BJ (cell line): ENCODE results near the gene S100A16. TPM values are rescaled to one million over a fixed set of nuclear protein-coding genes. Genes with fewer than 3 reads are reported as not detected.
A peak's percentile ranks its signal among the peaks of the same experiment; 100 is the strongest.

Source experiments
- CTCF ChIA-PET: fragments of 350-600 bp; formaldehyde crosslinking; extraction: SDS; loops from one replicate; lab custom pipeline; 2021; ENCODE audit warnings: antibody characterized with exemption, inconsistent platforms; lab: Yijun Ruan, JAX
- POLR2A ChIA-PET: fragments of 300-600 bp; sonication (Branson Sonifier 250); formaldehyde crosslinking; extraction: SDS; loops from one replicate; lab custom pipeline; 2021; ENCODE audit warnings: antibody characterized with exemption; lab: Charles Lee
- DNase-seq: peaks from one replicate; pipeline ENCODE4 v3.0.0-alpha.2; 2011; ENCODE audit warnings: low read depth
- H3K27me3 ChIP-seq: 2 replicates; pipeline ENCODE4 v1.6.0; 2011; ENCODE audit warnings: low read length; ENCODE audit not compliant: control insufficient read depth, insufficient read depth
- H3K36me3 ChIP-seq: 2 replicates; pipeline ENCODE4 v1.5.1; 2011; ENCODE audit warnings: low read length; ENCODE audit not compliant: control insufficient read depth, insufficient read depth
- H3K4me3 ChIP-seq: 2 replicates; pipeline ENCODE4 v1.5.1; 2011; ENCODE audit warnings: low read depth, mild to moderate bottlenecking, control low read depth, low read length
- polyA plus RNA-seq: library from polyadenylated mRNA; depleted of rRNA; stranded (reverse); fragments of >200 nt; gene quantifications from 2 replicates; pipeline ENCODE4 v1.2.3, GENCODE V29; 2011
- TF ChIP-seq, protein P1 (sequence below): IDR thresholded peaks from 2 replicates; pipeline ENCODE4 v1.5.1; 2011; ENCODE audit warnings: low read depth, mild to moderate bottlenecking, control low read depth, inconsistent platforms, low read length, moderate library complexity; ENCODE audit not compliant: insufficient read depth

S100A16 gene
- polyA plus RNA-seq, 1 experiment, result 699 TPM

DNA sequence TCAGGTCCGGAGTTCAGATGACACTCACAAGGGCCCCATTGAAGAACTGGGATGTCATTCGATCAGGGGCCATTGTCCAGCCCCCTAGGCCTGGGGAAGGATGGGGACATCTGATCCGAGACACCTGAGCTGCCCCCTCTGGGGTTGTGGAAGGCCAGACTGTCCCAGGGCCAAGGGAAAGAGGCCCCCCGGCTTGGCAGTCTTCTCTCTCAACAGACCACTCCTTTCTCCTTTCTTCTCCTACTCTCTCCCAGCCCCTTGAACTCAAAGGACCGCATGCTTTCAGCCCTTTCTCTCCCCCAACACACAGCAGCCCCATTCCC, 16.4 kb upstream of the S100A16 start:
- no peak overlapping the region for H3K4me3 ChIP-seq
- TF ChIP-seq, protein P1, sequence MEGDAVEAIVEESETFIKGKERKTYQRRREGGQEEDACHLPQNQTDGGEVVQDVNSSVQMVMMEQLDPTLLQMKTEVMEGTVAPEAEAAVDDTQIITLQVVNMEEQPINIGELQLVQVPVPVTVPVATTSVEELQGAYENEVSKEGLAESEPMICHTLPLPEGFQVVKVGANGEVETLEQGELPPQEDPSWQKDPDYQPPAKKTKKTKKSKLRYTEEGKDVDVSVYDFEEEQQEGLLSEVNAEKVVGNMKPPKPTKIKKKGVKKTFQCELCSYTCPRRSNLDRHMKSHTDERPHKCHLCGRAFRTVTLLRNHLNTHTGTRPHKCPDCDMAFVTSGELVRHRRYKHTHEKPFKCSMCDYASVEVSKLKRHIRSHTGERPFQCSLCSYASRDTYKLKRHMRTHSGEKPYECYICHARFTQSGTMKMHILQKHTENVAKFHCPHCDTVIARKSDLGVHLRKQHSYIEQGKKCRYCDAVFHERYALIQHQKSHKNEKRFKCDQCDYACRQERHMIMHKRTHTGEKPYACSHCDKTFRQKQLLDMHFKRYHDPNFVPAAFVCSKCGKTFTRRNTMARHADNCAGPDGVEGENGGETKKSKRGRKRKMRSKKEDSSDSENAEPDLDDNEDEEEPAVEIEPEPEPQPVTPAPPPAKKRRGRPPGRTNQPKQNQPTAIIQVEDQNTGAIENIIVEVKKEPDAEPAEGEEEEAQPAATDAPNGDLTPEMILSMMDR, result no peak
- POLR2A ChIA-PET, result no interaction called here
- CTCF ChIA-PET, result interaction anchor here (0.7 to 9.0 kb wide), 5 partner anchors 14 to 390 kb away, joined by 3 to 148 read pairs (median 18); partner anchors contain the start of genes S100A14 and S100A16
- no peak for DNase-seq
- H3K27me3 ChIP-seq, result no peaks in the 10 kb centered on the region
- peaks cover 4% of the 10 kb centered on the region; the same call in 1 of the 2 replicates for H3K36me3 ChIP-seq

DNA sequence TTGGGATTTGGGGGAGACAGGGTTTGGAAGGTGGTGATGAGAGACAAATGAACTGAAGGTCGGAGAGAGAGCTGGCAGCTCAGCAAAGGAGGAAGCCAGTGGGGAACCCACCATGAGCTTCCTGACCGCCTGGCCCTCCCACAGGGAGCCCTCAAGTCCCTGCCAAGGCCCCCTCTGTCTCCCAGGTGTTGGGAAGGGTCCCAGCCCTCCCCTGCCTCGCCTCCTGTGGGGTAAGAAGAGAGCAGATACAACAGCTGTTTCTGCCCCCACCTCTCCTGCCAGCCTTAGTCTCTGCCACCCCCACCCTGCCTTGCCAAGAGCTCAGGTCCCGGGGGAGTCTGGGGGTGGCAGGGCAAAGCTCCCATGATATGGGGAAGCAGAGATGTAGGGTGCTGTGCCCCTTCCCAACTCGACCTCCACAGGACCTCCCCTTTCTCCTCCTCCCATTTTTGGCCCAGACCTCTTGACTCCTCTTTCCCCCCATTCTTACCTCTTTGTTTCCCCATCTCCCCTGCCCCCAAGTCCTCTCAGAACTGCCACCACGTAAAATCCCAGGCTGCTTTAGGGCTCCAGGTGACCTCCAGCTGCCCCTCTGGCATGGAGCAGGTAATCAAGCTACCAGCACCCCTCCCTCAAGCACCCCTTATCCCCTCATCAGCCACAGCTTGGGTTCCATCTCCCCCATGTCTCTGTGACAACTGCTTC, 15.9 kb upstream of the S100A16 start:
- no peak for DNase-seq
- Histone ChIP-seq H3K4me3 (no peak overlapping the region), H3K36me3 (peaks cover 5% of the 10 kb centered on the region), H3K27me3 (no peaks in the 10 kb centered on the region)
- POLR2A ChIA-PET, result no interaction called here
- TF ChIP-seq, protein P1, result no peak
- CTCF ChIA-PET, result interaction anchor here (0.7 to 9.0 kb wide), 7 partner anchors 14 to 391 kb away, joined by 3 to 148 read pairs (median 14); partner anchors contain the start of genes S100A14 and S100A16

DNA sequence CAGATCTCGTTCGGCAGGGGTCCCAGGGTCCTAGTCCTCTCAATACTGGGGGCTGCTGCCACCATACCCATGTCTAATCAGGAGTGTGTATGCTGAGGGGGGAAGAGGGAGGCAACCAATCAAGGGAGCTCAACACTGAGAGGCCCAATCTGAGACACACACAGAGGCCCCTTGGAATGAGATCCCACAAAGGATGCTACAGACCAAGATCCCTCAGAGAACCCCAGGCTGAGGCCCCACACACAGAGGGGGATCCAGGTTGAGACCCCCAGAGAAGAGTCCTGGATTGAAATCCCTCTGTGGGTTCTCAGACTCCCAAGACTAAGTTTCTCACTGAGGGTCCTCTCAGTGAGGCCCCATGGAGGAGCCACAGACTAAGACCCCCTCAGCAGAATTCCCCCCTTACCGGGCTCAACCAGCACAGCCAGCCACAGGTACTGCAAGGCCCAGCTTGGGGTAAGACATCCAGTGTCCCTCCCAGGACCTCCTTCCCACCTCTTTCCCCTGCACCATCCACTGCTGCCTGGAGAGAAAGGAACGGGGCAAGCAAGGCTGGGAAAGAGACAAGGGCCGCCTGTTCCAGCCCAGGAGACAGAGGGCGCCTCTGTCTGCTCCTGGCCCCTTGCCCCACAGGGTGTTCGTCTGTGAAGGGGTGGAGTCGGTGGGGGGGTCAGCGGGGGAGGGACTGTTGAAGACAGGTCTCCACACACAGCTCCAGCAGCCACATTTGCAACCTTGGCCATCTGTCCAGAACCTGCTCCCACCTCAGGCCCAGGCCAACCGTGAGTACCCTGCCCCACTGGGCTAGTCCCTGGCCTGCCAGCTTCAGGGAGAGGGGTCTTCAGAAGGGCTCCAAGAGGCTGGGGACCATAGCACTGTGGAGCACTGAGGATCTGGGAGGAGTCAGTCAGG, 15.0 kb upstream of the S100A16 start, which contains the start of gene S100A1:
Gene S100A1 (plus strand): TSS at position 720 of the 912 bp plus-strand sequence. CDS start 2,088 bp downstream, outside the sequence.
- POLR2A ChIA-PET, result interaction anchor here (0.6 to 2.2 kb wide), 7 partner anchors 10 to 95 kb away, joined by 3 to 20 read pairs (median 3); partner anchors contain the start of genes S100A14 and S100A16
- no peak for DNase-seq
- TF ChIP-seq, protein P1, result no peak
- peaks cover 7% of the 10 kb centered on the region for H3K36me3 ChIP-seq
- CTCF ChIA-PET, result interaction anchor here (0.6 to 9.0 kb wide), 23 partner anchors 12 to 357 kb away, joined by 3 to 148 read pairs (median 4); partner anchors contain the start of genes S100A14 and S100A16
- H3K4me3 ChIP-seq, result peak within 1 kb of the TSS; percentile 57
- H3K27me3 ChIP-seq, result no peaks in the 10 kb centered on the region

DNA sequence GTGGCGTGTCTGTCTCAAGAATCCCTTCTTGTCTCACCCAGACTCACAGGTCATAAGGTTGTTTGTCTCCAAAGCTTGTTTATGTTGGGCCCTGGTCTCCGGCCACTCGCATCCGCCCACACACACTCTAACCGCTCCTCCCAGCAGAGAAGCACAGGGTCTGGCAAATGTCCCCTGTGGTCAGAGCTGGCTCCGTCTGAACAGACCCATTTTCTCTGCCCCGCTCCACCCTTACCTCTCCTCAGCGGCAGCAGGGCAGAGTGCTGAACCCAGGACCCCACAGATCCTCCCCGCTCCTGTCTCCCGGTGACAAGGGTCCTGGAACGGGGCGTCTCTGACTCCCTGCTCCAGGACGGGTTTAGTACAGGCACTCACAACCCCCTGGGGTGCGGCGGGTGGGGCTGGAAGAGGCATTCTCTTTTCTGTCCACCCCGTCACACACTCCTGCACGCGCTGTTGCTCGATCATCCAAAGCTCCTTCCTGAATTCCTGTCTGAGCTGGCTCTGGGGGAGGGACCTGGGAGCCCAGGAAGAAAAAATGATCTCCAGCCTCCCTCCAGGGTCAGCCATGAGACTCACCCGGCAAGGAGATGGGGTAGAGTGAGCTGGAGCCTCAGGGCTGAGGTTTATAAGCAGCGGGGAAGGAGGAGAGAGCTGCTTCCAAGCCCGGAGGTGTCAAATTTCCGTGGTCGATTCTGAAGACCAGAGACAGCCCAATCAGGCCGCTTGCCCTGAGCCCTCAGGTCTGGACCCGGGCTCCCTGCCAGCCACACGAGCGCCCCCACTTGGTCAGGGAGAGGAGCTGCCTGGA, 14.2 kb upstream of the S100A16 start, which contains the start of gene S100A13:
Gene S100A13 (minus strand): TSS at position 602 of the 811 bp plus-strand sequence. CDS start 1,033 bp downstream, outside the sequence.
- TF ChIP-seq, protein P1, result peak; percentile 79
- peak; percentile 69 for DNase-seq
- peaks cover 10% of the 10 kb centered on the region for H3K36me3 ChIP-seq
- CTCF ChIA-PET, result interaction anchor here (0.6 to 9.0 kb wide), 28 partner anchors 12 to 357 kb away, joined by 3 to 148 read pairs (median 4); partner anchors contain the start of genes S100A14 and S100A16
- H3K4me3 ChIP-seq, result peak within 1 kb of the TSS; percentile 57
- no peaks in the 10 kb centered on the region for H3K27me3 ChIP-seq
- POLR2A ChIA-PET, result interaction anchor here (0.6 to 2.2 kb wide), 10 partner anchors 9 to 94 kb away, joined by 3 to 20 read pairs (median 3); partner anchors contain the start of genes S100A14 and S100A16
